ENCODE measurements around the gene KCNJ5.

GRCh38 chr11:128910576-128910975 lies 19.4 kb downstream of the KCNJ5 start:
- TF ChIP-seq CTCF (IDR thresholded peaks at IDR 0.05) (no peak), JAZF1 (CRISPR knock-in tag; IDR thresholded peaks at IDR 0.05) (no peak), ZNF416 (CRISPR knock-in tag; IDR thresholded peaks at IDR 0.05) (no peak), ZNF138 (CRISPR knock-in tag; conservative IDR thresholded peaks at IDR 0.05) (no peak), ZBTB21 (CRISPR knock-in tag; IDR thresholded peaks at IDR 0.05; ENCODE audit: borderline replicate concordance) (no peak), ELF4 (CRISPR knock-in tag; IDR thresholded peaks at IDR 0.05; ENCODE audit: low read depth) (no peak), USF2 (CRISPR knock-in tag; IDR thresholded peaks at IDR 0.05) (no peak), FOXK1 (CRISPR knock-in tag; IDR thresholded peaks at IDR 0.05) (no peak), MLX (CRISPR knock-in tag; IDR thresholded peaks at IDR 0.05) (no peak), TEAD4 (CRISPR knock-in tag; IDR thresholded peaks at IDR 0.05) (no peak), CBFB (CRISPR knock-in tag; IDR thresholded peaks at IDR 0.05; ENCODE audit: low read depth) (no peak), NR2C2 (CRISPR knock-in tag; IDR thresholded peaks at IDR 0.05) (no peak)

Measured in WTC11 (cell line).